Trophoblast cell (in vitro differentiated cells and primary cell): ENCODE measurements around the gene TCHHL1.
"Not testable (repeated sequence)": the region's sequence is repeated elsewhere in the genome, so short reads cannot be mapped to it uniquely, and the experiment has no call there.

Source experiments
- DNase-seq, 2 donors: peaks; one replicate each; pipeline ENCODE4 v3.0.0-alpha.2; 2016
- H2AFZ ChIP-seq: 2 replicates; pipeline ENCODE4 v1.6.1; 2013; ENCODE audit warnings: low read length, moderate library complexity, mild to moderate bottlenecking; ENCODE audit not compliant: insufficient read depth, poor library complexity
- H2AK5ac ChIP-seq: 2 replicates; pipeline ENCODE4 v1.6.1; 2013; ENCODE audit warnings: mild to moderate bottlenecking, low read length
- H2BK120ac ChIP-seq: 2 replicates; pipeline ENCODE4 v1.6.1; 2013; ENCODE audit warnings: low read length, mild to moderate bottlenecking, moderate library complexity; ENCODE audit not compliant: insufficient read depth, poor library complexity
- H2BK12ac ChIP-seq: 2 replicates; pipeline ENCODE4 v1.6.1; 2013; ENCODE audit warnings: mild to moderate bottlenecking, low read length, moderate library complexity
- H2BK5ac ChIP-seq: 2 replicates; pipeline ENCODE4 v1.6.1; 2013; ENCODE audit warnings: low read length, low read depth, moderate library complexity, mild to moderate bottlenecking; ENCODE audit not compliant: poor library complexity
- H3K14ac ChIP-seq: 2 replicates; pipeline ENCODE4 v1.6.1; 2013; ENCODE audit warnings: mild to moderate bottlenecking, low read length
- H3K18ac ChIP-seq: 2 replicates; pipeline ENCODE4 v1.6.1; 2013; ENCODE audit warnings: mild to moderate bottlenecking, low read length
- H3K23ac ChIP-seq: 2 replicates; pipeline ENCODE4 v1.6.1; 2013; ENCODE audit warnings: low read length
- H3K27ac ChIP-seq: 2 replicates; pipeline ENCODE4 v1.5.1; 2013; ENCODE audit warnings: low read depth, mild to moderate bottlenecking, inconsistent platforms, low read length, moderate library complexity
- H3K27me3 ChIP-seq: 2 replicates; pipeline ENCODE4 v1.6.1; 2013; ENCODE audit warnings: inconsistent platforms, mild to moderate bottlenecking, low read length, moderate library complexity; ENCODE audit not compliant: insufficient read depth
- H3K36me3 ChIP-seq, 2 experiments: 1 replicate in 1 of 2; 2 replicates in 1 of 2; pipeline ENCODE4 v1.6.1; 2013; ENCODE audit warnings: low read length in 2 of 2, mild to moderate bottlenecking in 2 of 2, moderate library complexity in 1 of 2; ENCODE audit not compliant: insufficient read depth in 2 of 2, control insufficient read depth in 1 of 2
- H3K4ac ChIP-seq: 2 replicates; pipeline ENCODE4 v1.6.1; 2013; ENCODE audit warnings: low read depth, mild to moderate bottlenecking, low read length, moderate library complexity
- H3K4me1 ChIP-seq, 2 experiments: 1 replicate in 1 of 2; 2 replicates in 1 of 2; pipeline ENCODE4 v1.6.1; 2013; ENCODE audit warnings: low read length in 2 of 2, mild to moderate bottlenecking in 2 of 2, moderate library complexity in 1 of 2; ENCODE audit not compliant: insufficient read depth in 2 of 2, control insufficient read depth in 1 of 2
- H3K4me2 ChIP-seq: 2 replicates; pipeline ENCODE4 v1.6.1; 2013; ENCODE audit warnings: inconsistent platforms, mild to moderate bottlenecking, low read length, moderate library complexity
- H3K4me3 ChIP-seq: 2 replicates; pipeline ENCODE4 v1.5.1; 2013; ENCODE audit warnings: mild to moderate bottlenecking, low read depth, low read length, inconsistent platforms
- H3K79me1 ChIP-seq: one replicate; pipeline ENCODE4 v1.6.1; 2013; ENCODE audit warnings: low read length
- H3K79me2 ChIP-seq: 2 replicates; pipeline ENCODE4 v1.6.1; 2013; ENCODE audit warnings: low read length, mild to moderate bottlenecking; ENCODE audit not compliant: control insufficient read depth, insufficient read depth, poor library complexity
- H3K9ac ChIP-seq: 2 replicates; pipeline ENCODE4 v1.6.1; 2013; ENCODE audit warnings: mild to moderate bottlenecking, low read length
- H3K9me3 ChIP-seq: 2 replicates; pipeline ENCODE4 v1.6.1; 2013; ENCODE audit warnings: low read depth, mild to moderate bottlenecking, control low read depth, inconsistent platforms, low read length; ENCODE audit not compliant: insufficient read depth
- H4K12ac ChIP-seq: 2 replicates; pipeline ENCODE4 v1.6.1; 2013; ENCODE audit warnings: low read depth, mild to moderate bottlenecking, low read length, moderate library complexity
- H4K8ac ChIP-seq: 2 replicates; pipeline ENCODE4 v1.6.1; 2013; ENCODE audit warnings: low read depth, mild to moderate bottlenecking, low read length, moderate library complexity
- H4K91ac ChIP-seq: one replicate; pipeline ENCODE4 v1.6.1; 2013; ENCODE audit warnings: low read depth, mild to moderate bottlenecking, low read length, moderate library complexity
- WGBS: extraction: QIAGEN DNeasy Blood & Tissue Kit; methylation state at CpG from one replicate; pipeline ENCODE4 v1.1.7; 2013; ENCODE audit warnings: missing lambda C conversion rate; ENCODE audit not compliant: insufficient read length, insufficient coverage; ENCODE audit errors: extremely low coverage; 5-methylcytosine and 5-hydroxymethylcytosine counted together

TCHHL1 gene

DNA sequence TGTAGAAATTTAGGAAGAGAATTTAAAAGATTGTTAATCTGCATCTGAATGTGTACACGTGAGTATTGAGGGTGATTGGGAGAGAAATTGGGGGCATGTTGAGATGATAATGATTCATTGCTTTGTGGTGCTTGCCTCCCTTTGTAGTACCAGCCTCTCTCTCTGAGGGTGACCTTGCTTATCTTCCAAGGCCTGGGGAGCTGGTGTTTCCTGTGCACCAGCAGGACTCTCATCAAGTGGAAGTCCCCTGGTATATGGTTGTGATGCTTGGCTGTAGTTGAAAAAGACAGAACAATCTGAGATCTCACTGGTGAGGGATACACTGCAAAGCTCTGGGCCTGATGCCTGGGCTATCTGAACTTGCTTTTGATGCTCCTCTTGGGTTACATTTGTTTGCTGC lies 4.0 kb downstream of the TCHHL1 start:
- Histone ChIP-seq H4K12ac (no peak overlapping the region), H3K14ac (no peak overlapping the region), H3K9ac (no peak overlapping the region), H2AFZ (no peak overlapping the region), H2BK12ac (no peak overlapping the region), H3K4me1 (no peaks in the 10 kb centered on the region), H3K4ac (no peak overlapping the region), H3K36me3 (no peaks in the 10 kb centered on the region), H2AK5ac (no peak overlapping the region), H2BK5ac (no peak overlapping the region), H3K79me1 (no peaks in the 10 kb centered on the region), H3K9me3 (peaks cover 5% of the 10 kb centered on the region), H3K4me3 (no peak overlapping the region), H3K18ac (no peak overlapping the region), H3K4me2 (no peak overlapping the region), H3K79me2 (no peaks in the 10 kb centered on the region), H3K27ac (no peak overlapping the region), H3K27me3 (no peaks in the 10 kb centered on the region), H2BK120ac (no peak overlapping the region), H4K91ac (no peak overlapping the region), H4K8ac (no peak overlapping the region), H3K23ac (no peak overlapping the region)
- no peak for DNase-seq
- WGBS: 100% methylated on average over 1 of the region's 1 CpG

DNA sequence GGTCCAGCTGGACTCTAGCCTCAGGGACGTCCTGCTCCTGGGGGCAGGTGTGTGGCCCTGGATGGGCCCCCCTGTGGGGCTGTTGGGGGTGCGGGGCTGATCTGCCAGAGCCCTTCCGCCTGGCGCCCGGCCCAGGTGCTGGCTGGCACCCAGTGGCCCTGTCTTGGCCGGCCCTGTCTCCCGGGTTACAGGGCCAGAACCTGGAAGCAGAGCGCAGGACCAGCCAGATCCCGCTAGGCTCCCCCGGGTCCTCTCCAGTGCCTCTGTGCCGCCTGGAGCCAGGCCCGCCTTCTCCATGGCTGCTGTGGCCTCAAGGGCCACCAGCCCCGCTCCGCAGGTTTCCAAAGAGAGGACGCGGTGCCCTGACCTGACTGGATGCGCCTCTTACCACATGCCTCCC lies 7.8 kb downstream of the TCHHL1 start:
- not testable (repeated sequence) for H3K79me1 ChIP-seq, H3K4me2 ChIP-seq, H3K23ac ChIP-seq, H2BK120ac ChIP-seq, H4K91ac ChIP-seq, H4K8ac ChIP-seq, H3K36me3 ChIP-seq, H2AK5ac ChIP-seq, H3K27me3 ChIP-seq, H2AFZ ChIP-seq, H3K14ac ChIP-seq, H3K27ac ChIP-seq, H3K4me3 ChIP-seq, H3K4me1 ChIP-seq, DNase-seq, H3K79me2 ChIP-seq, H4K12ac ChIP-seq, H2BK5ac ChIP-seq, H3K4ac ChIP-seq, H3K9ac ChIP-seq, H3K18ac ChIP-seq, H2BK12ac ChIP-seq
- peaks cover 18% of the 10 kb centered on the region for H3K9me3 ChIP-seq
- no CpG with 5 or more reads among the region's 17 CpGs for WGBS

DNA sequence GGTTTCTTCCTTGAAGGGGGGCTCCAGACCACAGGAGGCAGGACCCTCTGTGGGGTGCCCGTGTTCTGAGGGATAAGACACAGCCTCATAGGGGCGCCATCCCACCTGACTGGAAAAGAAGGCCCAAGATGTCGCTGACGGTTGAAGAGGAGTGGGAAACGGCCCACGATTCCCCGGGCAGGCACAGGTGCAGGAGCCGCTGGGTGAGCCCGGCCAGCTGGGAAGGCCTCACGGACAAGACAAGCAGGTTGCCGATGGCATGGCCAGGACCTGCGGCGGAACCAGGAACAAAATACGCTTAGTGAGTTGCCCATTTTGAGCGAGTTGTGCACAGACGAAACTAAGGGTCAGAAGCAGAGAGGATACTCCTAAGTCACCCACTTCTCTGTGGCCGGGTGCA lies 8.4 kb downstream of the TCHHL1 start:
- H2BK12ac ChIP-seq, H2BK120ac ChIP-seq, H3K14ac ChIP-seq, H3K36me3 ChIP-seq, H3K23ac ChIP-seq, H3K9ac ChIP-seq, H4K8ac ChIP-seq, H3K4me1 ChIP-seq, H3K4me2 ChIP-seq, H3K79me2 ChIP-seq, DNase-seq, H2AK5ac ChIP-seq, H2AFZ ChIP-seq, H3K27me3 ChIP-seq, H3K79me1 ChIP-seq, H3K4me3 ChIP-seq, H3K27ac ChIP-seq, H4K91ac ChIP-seq, H4K12ac ChIP-seq, H3K4ac ChIP-seq, H2BK5ac ChIP-seq, H3K18ac ChIP-seq: not testable (repeated sequence)
- no CpG with 5 or more reads among the region's 17 CpGs for WGBS
- peaks cover 14% of the 10 kb centered on the region for H3K9me3 ChIP-seq

DNA sequence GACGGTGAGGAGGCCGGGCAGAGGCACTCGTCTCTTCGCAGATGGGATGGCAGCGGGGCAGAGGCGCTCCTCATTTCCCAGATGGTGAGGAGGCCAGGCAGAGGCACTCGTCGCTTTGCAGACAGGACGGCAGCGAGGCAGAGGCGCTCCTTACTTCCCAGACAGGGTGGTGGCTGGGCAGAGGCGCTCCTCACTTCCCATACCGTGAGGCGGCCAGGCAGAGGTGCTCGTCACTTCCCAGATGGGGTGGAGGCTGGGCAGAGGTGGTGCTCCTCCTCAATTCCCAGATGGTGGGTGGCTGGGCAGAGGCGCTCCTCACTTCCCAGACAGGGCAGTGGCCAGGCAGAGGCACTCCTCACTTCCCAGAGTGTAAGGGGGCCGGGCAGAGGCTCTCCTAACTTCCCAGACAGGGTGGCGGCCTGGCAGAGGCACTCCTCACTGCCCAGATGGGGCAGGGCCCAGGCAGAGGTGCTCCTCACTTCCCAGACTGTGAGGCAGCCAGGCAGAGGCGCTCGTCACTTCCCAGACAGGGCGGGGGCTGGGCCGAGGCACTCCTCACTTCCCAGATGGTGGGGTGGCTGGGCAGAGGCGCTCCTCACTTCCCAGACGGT lies 9.9 kb downstream of the TCHHL1 start:
- Histone ChIP-seq H3K14ac (no peak overlapping the region), H2AK5ac (no peak overlapping the region), H2BK120ac (no peak overlapping the region), H4K91ac (no peak overlapping the region), H3K23ac (no peak overlapping the region), H3K27me3 (no peaks in the 10 kb centered on the region), H3K4me2 (no peak overlapping the region), H3K27ac (no peak overlapping the region), H3K9me3 (peaks cover 14% of the 10 kb centered on the region), H3K79me1 (no peaks in the 10 kb centered on the region), H2BK12ac (no peak overlapping the region), H2AFZ (no peak overlapping the region), H3K4ac (no peak overlapping the region), H4K8ac (no peak overlapping the region), H3K4me3 (no peak overlapping the region), H2BK5ac (no peak overlapping the region), H3K18ac (no peak overlapping the region), H4K12ac (no peak overlapping the region), H3K9ac (no peak overlapping the region), H3K36me3 (no peaks in the 10 kb centered on the region), H3K4me1 (no peaks in the 10 kb centered on the region), H3K79me2 (no peaks in the 10 kb centered on the region)
- DNase-seq: no peak
- no CpG with 5 or more reads among the region's 24 CpGs for WGBS
